K562 (cell line): ENCODE data around the gene ATP6V0D1. TPM values are rescaled to one million over a fixed set of nuclear protein-coding genes. Genes with fewer than 3 reads are reported as not detected.
A peak's percentile ranks its signal among the peaks of the same experiment; 100 is the strongest.

Experiments used
- ETV6 ChIP-seq, 3 experiments: fragments of 150-350 bp in 1 of 3; sonication (generic) in 1 of 3; formaldehyde crosslinking in 1 of 3; IDR thresholded peaks; 2 replicates each; pipeline versions ENCODE4 v1.6.1 to v1.8.0; 2014 to 2022; ENCODE audit warnings: borderline replicate concordance in 2 of 3, low read depth in 2 of 3, antibody characterized with exemption in 1 of 3, low read length in 1 of 3, mild to moderate bottlenecking in 1 of 3, missing genetic modification reagents in 1 of 3
- GTF2E2 ChIP-seq: fragments of 200-800 bp; sonication (Bioruptor generic); IDR thresholded peaks from 2 replicates; pipeline ENCODE4 v1.6.1; 2016; ENCODE audit warnings: missing genetic modification characterization, missing compliant biosample characterization
- HBP1 ChIP-seq: fragments of 450-650 bp; formaldehyde crosslinking; IDR thresholded peaks from 2 replicates; pipeline ENCODE4 v1.4.0; 2022; ENCODE audit warnings: missing genetic modification characterization
- HDGF ChIP-seq: fragments of 450-650 bp; IDR thresholded peaks from 2 replicates; pipeline ENCODE4 v1.6.1; 2016
- MLLT1 ChIP-seq, 2 experiments: fragments of 450-650 bp; IDR thresholded peaks; 2 replicates each; pipeline ENCODE4 v1.6.1; 2016
- MYBL2 ChIP-seq, 2 experiments: fragments of 450-650 bp in 1 of 2; sonication (generic) in 1 of 2; formaldehyde crosslinking in 1 of 2; IDR thresholded peaks; 2 replicates each; pipeline versions ENCODE4 v1.6.1 to v1.8.1; 2017 to 2022; ENCODE audit warnings: borderline replicate concordance in 1 of 2, inconsistent platforms in 1 of 2, low read depth in 1 of 2, mild to moderate bottlenecking in 1 of 2, missing genetic modification reagents in 1 of 2, moderate library complexity in 1 of 2
- NFE2 ChIP-seq: IDR thresholded peaks from 2 replicates; pipeline ENCODE4 v1.6.1; 2014; ENCODE audit warnings: antibody characterized with exemption, low read depth
- NR1H2 ChIP-seq: sonication (generic); formaldehyde crosslinking; IDR thresholded peaks from 2 replicates; pipeline ENCODE4 v1.4.0; 2020; ENCODE audit warnings: mild to moderate bottlenecking, missing genetic modification reagents
- POLR3G ChIP-seq: IDR thresholded peaks from 2 replicates; pipeline ENCODE4 v1.6.1; 2011; ENCODE audit not compliant: insufficient read length, insufficient replicate concordance; ENCODE audit errors: extremely low read depth
- SMARCC2 ChIP-seq: fragments of 450-650 bp; IDR thresholded peaks from 2 replicates; pipeline ENCODE4 v1.6.1; 2017; ENCODE audit warnings: antibody characterized with exemption, moderate library complexity, mild to moderate bottlenecking, low read depth
- SREBF1 ChIP-seq: fragments of 150-350 bp; IDR thresholded peaks from 2 replicates; pipeline ENCODE4 v1.6.1; 2014; ENCODE audit warnings: antibody characterized with exemption, low read depth, low read length, borderline replicate concordance
- ZNF280A ChIP-seq: fragments of 450-650 bp; IDR thresholded peaks from 2 replicates; pipeline ENCODE4 v1.6.1; 2018; ENCODE audit warnings: mild to moderate bottlenecking, low read depth; ENCODE audit not compliant: partially characterized antibody
- ZNF512 ChIP-seq: IDR thresholded peaks from 2 replicates; pipeline ENCODE4 v1.6.1; 2016; ENCODE audit warnings: missing genetic modification characterization, missing compliant biosample characterization
- ZNF592 ChIP-seq: fragments of 450-650 bp; IDR thresholded peaks from 2 replicates; pipeline ENCODE4 v1.6.1; 2017; ENCODE audit warnings: antibody characterized with exemption, mild to moderate bottlenecking
- polyA plus RNA-seq, 8 experiments: library from polyadenylated mRNA; depleted of rRNA in 4 of 8; stranded (reverse) in 5 of 8; unstranded in 3 of 8; fragments of >200 nt; fragmentation: Nextera tagmentation in 2 of 8; fragmentation: Illumina TruSeq in 1 of 8; extraction: Ambion mirVana in 2 of 8; extraction: Trizol in 1 of 8; gene quantifications; 2 replicates each; pipeline versions ENCODE4 v1.2.1 to v1.2.3, GENCODE V29; 2011 to 2014; ENCODE audit warnings: inconsistent platforms in 1 of 8, missing spikeins in 1 of 8
- total RNA-seq, 7 experiments: library from RNA; depleted of rRNA in 6 of 7; stranded (reverse); fragments of >200 nt in 6 of 7; fragmentation: Illumina TruSeq in 2 of 7; extraction: Trizol in 2 of 7; gene quantifications; 2 replicates each; pipeline versions ENCODE4 v1.2.1 to v1.2.3, GENCODE V29; 2011 to 2021; ENCODE audit warnings: low replicate concordance in 1 of 7

The ATP6V0D1 gene
- total and polyA plus RNA-seq, 9 of the 15 experiments (the other 6 are each of a cell fraction or from before 2014, with no cell fraction given) = 23.2 to 69.7 (median 45.6) TPM

GRCh38 chr16:67504031-67505021, 23.4 kb upstream of the ATP6V0D1 start (continued):
- TF ChIP-seq ZNF592 (peak; percentile 85), POLR3G (no peak), HBP1 (no peak), MYBL2 (IDR thresholded peaks at IDR 0.05; ENCODE audit: low read depth) (no peak; the same call in 1 of the 2 replicates), MYBL2 (CRISPR knock-in tag; IDR thresholded peaks at IDR 0.05; ENCODE audit: borderline replicate concordance) (no peak), SMARCC2 (peak; percentile 18; the same call in 1 of the 2 replicates), SREBF1 (peak; percentile 97), ZNF512 (tag) (no peak), HDGF (no peak), NFE2 (no peak), GTF2E2 (0 out of 2 replicates have a peak, but pooled peaks have one; percentile 23), NR1H2 (CRISPR knock-in tag) (no peak), ETV6 (IDR thresholded peaks at IDR 0.05; ENCODE audit: borderline replicate concordance in 1 of 2, low read depth in 2 of 2, low read length in 1 of 2) (no peak; a peak in 1 of 4 replicates), ETV6 (CRISPR knock-in tag; IDR thresholded peaks at IDR 0.05; ENCODE audit: borderline replicate concordance) (no peak), ZNF280A (no peak), MLLT1 (IDR thresholded peaks at IDR 0.05) (0 out of 4 replicates have a peak, but pooled peaks of 1 of the 2 experiments have one; percentile 15)
